HepG2 (cell line): Measurements from ENCODE around the gene SNX27. TPM values are rescaled to one million over a fixed set of nuclear protein-coding genes. Genes with fewer than 3 reads are reported as not detected.
"Not testable (repeated sequence)": the region's sequence is repeated elsewhere in the genome, so short reads cannot be mapped to it uniquely, and the experiment has no call there.

Experiments used
- ATAC-seq: fragments of 200-7000 bp; cut with Tn5 transposase; 3 replicates; pipeline ENCODE4 v1.9.1; 2020; ENCODE audit warnings: mild to moderate bottlenecking, moderate library complexity
- BruUV-seq: library from RNA; stranded (reverse); fragments of 400-500 nt; replicated peaks from 2 replicates; lab custom pipeline; 2021; lab: Mats Ljungman, UMichigan
- CTCF ChIA-PET: fragments of 300-600 bp; formaldehyde crosslinking; extraction: SDS; loops from one replicate; lab custom pipeline; 2021; ENCODE audit warnings: low total read pairs, inconsistent platforms, low intra/inter-chr PET ratio; lab: Yijun Ruan, JAX
- POLR2A ChIA-PET: fragments of 350-600 bp; sonication (Branson Sonifier 250); formaldehyde crosslinking; loops from one replicate; lab custom pipeline; 2020; ENCODE audit warnings: antibody characterized with exemption, inconsistent platforms; lab: Yijun Ruan, JAX
- DNase-seq: peaks from one replicate; pipeline ENCODE4 v3.0.0-alpha.2; 2015; ENCODE audit warnings: low spot score
- FAIRE-seq: peaks from 3 replicates; lab custom pipeline; 2011; peaks lifted over from hg19 to GRCh38; lab: Jason Lieb, UNC
- H2AFZ ChIP-seq: one replicate; pipeline ENCODE4 v1.6.1; 2011; ENCODE audit warnings: low read length, inconsistent platforms
- H3K27ac ChIP-seq: fragments of 300-600 bp; 3 replicates; pipeline ENCODE4 v1.8.0; 2011; ENCODE audit warnings: mixed run types, mild to moderate bottlenecking, mixed read lengths, low read length, inconsistent platforms; ENCODE audit not compliant: insufficient read depth; ENCODE audit errors: extremely low read length
- H3K27me3 ChIP-seq, 2 experiments: fragments of 200-600 bp in 1 of 2; 2 replicates in 1 of 2; 3 replicates in 1 of 2; pipeline versions ENCODE4 v1.6.0 to v1.8.0; 2011; ENCODE audit warnings: low read length in 2 of 2, mild to moderate bottlenecking in 2 of 2, moderate library complexity in 2 of 2, inconsistent platforms in 1 of 2; ENCODE audit not compliant: insufficient read depth in 2 of 2, control insufficient read depth in 1 of 2
- H3K36me3 ChIP-seq, 2 experiments: fragments of 200-600 bp in 1 of 2; replicated peaks in 1 of 2; 2 replicates in 1 of 2; 3 replicates in 1 of 2; pipeline versions ENCODE4 v1.5.1 to v1.8.0; 2011; ENCODE audit warnings: low read length in 2 of 2, inconsistent platforms in 1 of 2; ENCODE audit not compliant: insufficient read depth in 2 of 2, control insufficient read depth in 1 of 2
- H3K4me1 ChIP-seq: 2 replicates; pipeline ENCODE4 v1.5.1; 2012; ENCODE audit warnings: low read length, inconsistent platforms; ENCODE audit not compliant: insufficient read depth
- H3K4me2 ChIP-seq: 2 replicates; pipeline ENCODE4 v1.6.0; 2011; ENCODE audit warnings: low read depth, low read length, inconsistent platforms
- H3K4me3 ChIP-seq, 3 experiments: fragments of 200-600 bp in 1 of 3; sonication (generic), shearing (Covaris generic) in 1 of 3; replicated peaks in 1 of 3; 2 replicates each; pipeline ENCODE4 v1.5.1; 2011 to 2016; ENCODE audit warnings: low read length in 3 of 3, inconsistent platforms in 2 of 3, low read depth in 2 of 3, mild to moderate bottlenecking in 2 of 3, control low read depth in 1 of 3, mixed read lengths in 1 of 3; ENCODE audit not compliant: insufficient read depth in 1 of 3
- H3K79me2 ChIP-seq: one replicate; pipeline ENCODE4 v1.6.1; 2011; ENCODE audit warnings: low read length, inconsistent platforms; ENCODE audit not compliant: insufficient read depth
- H3K9ac ChIP-seq: 2 replicates; pipeline ENCODE4 v1.6.0; 2011; ENCODE audit warnings: mild to moderate bottlenecking, low read depth, low read length, inconsistent platforms; ENCODE audit not compliant: insufficient read depth
- H3K9me3 ChIP-seq: 2 replicates; pipeline ENCODE4 v1.5.1; 2012; ENCODE audit warnings: mild to moderate bottlenecking, low read length
- H4K20me1 ChIP-seq: 2 replicates; pipeline ENCODE4 v1.6.0; 2011; ENCODE audit warnings: inconsistent platforms, mild to moderate bottlenecking, low read length, moderate library complexity; ENCODE audit not compliant: insufficient read depth
- ATM ChIP-seq: fragments of 450-650 bp; IDR thresholded peaks from 2 replicates; pipeline ENCODE4 v1.7.1; 2017; ENCODE audit warnings: mild to moderate bottlenecking, borderline replicate concordance
- BORCS8-MEF2B ChIP-seq: sonication (generic); formaldehyde crosslinking; IDR thresholded peaks from 2 replicates; pipeline ENCODE4 v1.8.0; 2022; ENCODE audit warnings: mild to moderate bottlenecking, missing genetic modification reagents
- DR1 ChIP-seq: sonication (generic); formaldehyde crosslinking; IDR thresholded peaks from 2 replicates; pipeline ENCODE4 v1.8.0; 2021; ENCODE audit warnings: mild to moderate bottlenecking, missing genetic modification reagents, inconsistent platforms
- FOXP1 ChIP-seq, 2 experiments: fragments of 450-650 bp in 1 of 2; IDR thresholded peaks; 2 replicates each; pipeline ENCODE4 v1.6.1; 2017 to 2018; ENCODE audit warnings: antibody characterized with exemption in 1 of 2
- JUND ChIP-seq: sonication (generic); formaldehyde crosslinking; IDR thresholded peaks from 2 replicates; pipeline ENCODE4 v1.8.0; 2022; ENCODE audit warnings: mild to moderate bottlenecking, missing genetic modification reagents
- KLF6 ChIP-seq: IDR thresholded peaks from 2 replicates; pipeline ENCODE4 v1.8.0; 2016; ENCODE audit warnings: missing biosample characterization, missing genetic modification reagents
- MAFK ChIP-seq, 2 experiments: IDR thresholded peaks in 1 of 2; conservative IDR thresholded peaks in 1 of 2; 2 replicates each; pipeline ENCODE4 v1.6.1; 2011; ENCODE audit warnings: improper control_type of control experiment in 2 of 2, low read length in 2 of 2
- MED8 ChIP-seq: sonication (generic); formaldehyde crosslinking; IDR thresholded peaks from 2 replicates; pipeline ENCODE4 v1.8.1; 2023; ENCODE audit warnings: mild to moderate bottlenecking, missing genetic modification reagents; ENCODE audit not compliant: insufficient replicate concordance
- NR2F2 ChIP-seq: IDR thresholded peaks from 2 replicates; pipeline ENCODE4 v1.6.1; 2012; ENCODE audit warnings: low read depth, inconsistent platforms, borderline replicate concordance
- RORA ChIP-seq: sonication (generic); formaldehyde crosslinking; IDR thresholded peaks from 2 replicates; pipeline ENCODE4 v1.5.0; 2020; ENCODE audit warnings: mild to moderate bottlenecking, missing genetic modification reagents, moderate library complexity
- SRY ChIP-seq: sonication (generic); formaldehyde crosslinking; IDR thresholded peaks from 2 replicates; pipeline ENCODE4 v1.8.0; 2022; ENCODE audit warnings: mild to moderate bottlenecking, missing genetic modification reagents
- ZNF335 ChIP-seq: sonication (generic); formaldehyde crosslinking; IDR thresholded peaks from 2 replicates; pipeline ENCODE4 v1.4.0; 2020; ENCODE audit warnings: missing genetic modification reagents
- WGBS: methylation state at CpG from one replicate; pipeline ENCODE4 v1.1.6; 2017; ENCODE audit warnings: low lambda C conversion rate; 5-methylcytosine and 5-hydroxymethylcytosine counted together
- in situ Hi-C: cut with HindIII; loops from 2 replicates; pipeline ENCODE4 v1.10.0; 2017; ENCODE audit warnings: low pct_unique_long_range_greater_than_20kb; ENCODE audit not compliant: extremely low pct_ligation_motif_present
- intact Hi-C: fragments of 100-400 bp; cut with micrococcal nuclease; formaldehyde crosslinking; loops from one replicate; pipeline ENCODE4 v1.10.0; 2022; ENCODE audit not compliant: unreplicated experiment
- polyA plus RNA-seq, 8 experiments: library from polyadenylated mRNA; depleted of rRNA in 3 of 8; stranded (reverse) in 7 of 8; unstranded in 1 of 8; fragments of >200 nt; fragmentation: Illumina TruSeq in 4 of 8; extraction: Trizol in 4 of 8; gene quantifications; 2 replicates each; pipeline versions ENCODE4 v1.2.1 to v1.2.3, GENCODE V29; 2011 to 2016; ENCODE audit warnings: low read depth in 4 of 8, missing spikeins in 1 of 8, mixed read lengths in 1 of 8; ENCODE audit not compliant: insufficient read depth in 1 of 8
- total RNA-seq, 5 experiments: library from RNA; depleted of rRNA; stranded (reverse); fragments of >200 nt; fragmentation: Illumina TruSeq; extraction: Trizol; gene quantifications; 2 replicates each; pipeline ENCODE4 v1.2.3, GENCODE V29; 2016; ENCODE audit warnings: low read depth in 1 of 5
- TF ChIP-seq, protein P1 (sequence below): sonication (generic); formaldehyde crosslinking; IDR thresholded peaks from 2 replicates; pipeline ENCODE4 v1.5.1; 2020; ENCODE audit warnings: missing genetic modification reagents, mild to moderate bottlenecking, borderline replicate concordance
- TF ChIP-seq, protein P2 (sequence below): sonication (generic); formaldehyde crosslinking; IDR thresholded peaks from 2 replicates; pipeline ENCODE4 v1.5.0; 2020; ENCODE audit warnings: missing genetic modification reagents, mild to moderate bottlenecking, borderline replicate concordance
- TF ChIP-seq, protein P3 (sequence below): sonication (generic); formaldehyde crosslinking; IDR thresholded peaks from 2 replicates; pipeline ENCODE4 v1.4.0; 2020; ENCODE audit warnings: mild to moderate bottlenecking, missing genetic modification reagents

Gene SNX27
- total and polyA plus RNA-seq, 2 of the 13 experiments (the other 11 are each of a cell fraction or from before 2014, with no cell fraction given): 14.4 to 17.8 TPM

DNA sequence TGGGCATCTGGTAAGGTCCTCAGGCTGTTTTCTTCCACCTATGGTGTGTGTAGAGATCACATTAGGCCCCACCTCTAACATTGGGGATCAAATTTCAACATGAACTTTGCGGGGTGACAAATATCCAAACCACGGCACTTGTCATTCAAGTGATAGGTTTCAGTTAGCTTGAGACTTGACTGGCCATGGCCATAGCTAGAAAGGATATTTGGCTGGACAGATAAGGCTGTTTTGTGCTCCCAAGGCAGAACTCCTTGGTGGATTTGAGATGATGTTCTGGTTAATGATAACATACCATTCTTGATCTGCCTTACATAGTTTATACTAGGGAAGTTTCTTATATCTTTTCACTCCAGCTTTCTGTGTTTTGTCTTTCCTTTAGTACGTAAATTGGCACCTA lies 56.2 kb downstream of the SNX27 start:
- intact Hi-C loops (no loop called here), in situ Hi-C loops (no loop called here)
- WGBS: 94% methylated on average over 3 of the region's 3 CpGs
- H3K4me2 ChIP-seq: no peak overlapping the region
- no peaks in the 10 kb centered on the region for H4K20me1 ChIP-seq
- H3K27me3 ChIP-seq: no peaks in the 10 kb centered on the region
- TF ChIP-seq SRY (CRISPR knock-in tag) (no peak), KLF6 (CRISPR knock-in tag) (no peak), ZNF335 (CRISPR knock-in tag) (no peak), MAFK (conservative IDR thresholded peaks at IDR 0.05 in 1 of 2, IDR thresholded peaks at IDR 0.05 in 1 of 2; ENCODE audit: low read length in 2 of 2) (no peak), FOXP1 (IDR thresholded peaks at IDR 0.05) (no peak), FOXP1 (CRISPR knock-in tag; IDR thresholded peaks at IDR 0.05) (no peak), BORCS8-MEF2B (CRISPR knock-in tag) (no peak), RORA (CRISPR knock-in tag) (no peak), JUND (CRISPR knock-in tag) (no peak), MED8 (CRISPR knock-in tag) (no peak), DR1 (CRISPR knock-in tag) (no peak), ATM (no peak), NR2F2 (no peak)
- TF ChIP-seq, protein P1, sequence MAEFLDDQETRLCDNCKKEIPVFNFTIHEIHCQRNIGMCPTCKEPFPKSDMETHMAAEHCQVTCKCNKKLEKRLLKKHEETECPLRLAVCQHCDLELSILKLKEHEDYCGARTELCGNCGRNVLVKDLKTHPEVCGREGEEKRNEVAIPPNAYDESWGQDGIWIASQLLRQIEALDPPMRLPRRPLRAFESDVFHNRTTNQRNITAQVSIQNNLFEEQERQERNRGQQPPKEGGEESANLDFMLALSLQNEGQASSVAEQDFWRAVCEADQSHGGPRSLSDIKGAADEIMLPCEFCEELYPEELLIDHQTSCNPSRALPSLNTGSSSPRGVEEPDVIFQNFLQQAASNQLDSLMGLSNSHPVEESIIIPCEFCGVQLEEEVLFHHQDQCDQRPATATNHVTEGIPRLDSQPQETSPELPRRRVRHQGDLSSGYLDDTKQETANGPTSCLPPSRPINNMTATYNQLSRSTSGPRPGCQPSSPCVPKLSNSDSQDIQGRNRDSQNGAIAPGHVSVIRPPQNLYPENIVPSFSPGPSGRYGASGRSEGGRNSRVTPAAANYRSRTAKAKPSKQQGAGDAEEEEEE: no peak
- TF ChIP-seq, protein P2, sequence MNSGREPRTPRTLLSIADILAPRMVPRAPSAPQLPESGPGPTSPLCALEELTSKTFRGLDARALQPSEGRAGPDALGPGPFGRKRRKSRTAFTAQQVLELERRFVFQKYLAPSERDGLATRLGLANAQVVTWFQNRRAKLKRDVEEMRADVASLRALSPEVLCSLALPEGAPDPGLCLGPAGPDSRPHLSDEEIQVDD (CRISPR knock-in tag): no peak
- TF ChIP-seq, protein P3, sequence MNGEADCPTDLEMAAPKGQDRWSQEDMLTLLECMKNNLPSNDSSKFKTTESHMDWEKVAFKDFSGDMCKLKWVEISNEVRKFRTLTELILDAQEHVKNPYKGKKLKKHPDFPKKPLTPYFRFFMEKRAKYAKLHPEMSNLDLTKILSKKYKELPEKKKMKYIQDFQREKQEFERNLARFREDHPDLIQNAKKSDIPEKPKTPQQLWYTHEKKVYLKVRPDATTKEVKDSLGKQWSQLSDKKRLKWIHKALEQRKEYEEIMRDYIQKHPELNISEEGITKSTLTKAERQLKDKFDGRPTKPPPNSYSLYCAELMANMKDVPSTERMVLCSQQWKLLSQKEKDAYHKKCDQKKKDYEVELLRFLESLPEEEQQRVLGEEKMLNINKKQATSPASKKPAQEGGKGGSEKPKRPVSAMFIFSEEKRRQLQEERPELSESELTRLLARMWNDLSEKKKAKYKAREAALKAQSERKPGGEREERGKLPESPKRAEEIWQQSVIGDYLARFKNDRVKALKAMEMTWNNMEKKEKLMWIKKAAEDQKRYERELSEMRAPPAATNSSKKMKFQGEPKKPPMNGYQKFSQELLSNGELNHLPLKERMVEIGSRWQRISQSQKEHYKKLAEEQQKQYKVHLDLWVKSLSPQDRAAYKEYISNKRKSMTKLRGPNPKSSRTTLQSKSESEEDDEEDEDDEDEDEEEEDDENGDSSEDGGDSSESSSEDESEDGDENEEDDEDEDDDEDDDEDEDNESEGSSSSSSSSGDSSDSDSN (CRISPR knock-in tag): no peak
- no peak overlapping the region for H2AFZ ChIP-seq
- no peak overlapping the region for H3K27ac ChIP-seq
- H3K4me1 ChIP-seq: no peaks in the 10 kb centered on the region
- no peak overlapping the region for H3K4me3 ChIP-seq
- POLR2A ChIA-PET: no interaction called here
- H3K9ac ChIP-seq: no peak overlapping the region
- H3K36me3 ChIP-seq: peaks cover 2 to 30% of the 10 kb centered on the region in 2 experiments; a peak in 4 of 5 replicates
- ATAC-seq (no peak), FAIRE-seq (no peak), DNase-seq (no peak)
- H3K9me3 ChIP-seq: no peaks in the 10 kb centered on the region
- no TSS peak for BruUV-seq
- no peaks in the 10 kb centered on the region for H3K79me2 ChIP-seq
- CTCF ChIA-PET: no interaction called here

DNA sequence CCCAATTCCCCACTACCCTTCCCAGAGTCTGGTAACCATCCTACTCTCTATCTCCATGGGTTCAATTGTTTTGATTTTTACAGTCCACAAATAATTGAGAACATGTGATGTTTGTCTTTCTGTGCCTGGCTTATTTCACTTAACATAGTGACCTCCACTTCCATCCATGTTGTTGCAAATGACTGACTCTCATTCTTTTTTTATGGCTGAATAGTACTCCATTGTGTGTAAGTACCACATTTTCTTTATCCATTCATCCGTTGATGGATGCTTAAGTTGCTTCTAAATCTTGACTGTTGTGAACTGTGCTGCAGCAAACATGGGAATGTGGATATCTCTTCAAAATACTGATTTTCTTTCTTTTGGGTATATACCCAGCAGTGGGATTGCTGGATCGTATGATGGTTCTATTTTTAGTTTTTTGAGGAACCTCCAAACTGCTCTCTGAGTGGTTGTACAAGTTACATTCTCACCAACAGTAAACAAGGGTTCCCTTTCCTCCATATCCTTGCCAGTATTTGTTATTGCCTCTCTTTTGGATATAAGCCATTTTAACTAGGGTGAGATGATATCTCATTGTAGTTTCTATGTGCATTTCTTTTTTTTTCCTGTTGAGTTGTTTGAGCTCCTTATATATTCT lies 58.3 kb downstream of the SNX27 start:
- CTCF ChIA-PET, intact Hi-C loops, ATAC-seq, H3K9me3 ChIP-seq, H3K27me3 ChIP-seq, DNase-seq, H3K79me2 ChIP-seq, H2AFZ ChIP-seq, FAIRE-seq, H3K27ac ChIP-seq, POLR2A ChIA-PET, H3K4me3 ChIP-seq, H3K4me1 ChIP-seq, H3K4me2 ChIP-seq, H4K20me1 ChIP-seq, H3K9ac ChIP-seq, in situ Hi-C loops, BruUV-seq: not testable (repeated sequence)
- WGBS: 98% methylated on average over 2 of the region's 2 CpGs
- H3K36me3 ChIP-seq: peaks cover 2 to 25% of the 10 kb centered on the region in 2 experiments; a peak in 4 of 5 replicates
